NCI-H748 (cell line): ENCODE measurements around the gene PPL.

ENCODE experiments used
- DNase-seq: peaks from one replicate; lab custom pipeline; 2025; ENCODE audit not compliant: unreplicated experiment; lab: John Stamatoyannopoulos, UW

Gene PPL

DNA sequence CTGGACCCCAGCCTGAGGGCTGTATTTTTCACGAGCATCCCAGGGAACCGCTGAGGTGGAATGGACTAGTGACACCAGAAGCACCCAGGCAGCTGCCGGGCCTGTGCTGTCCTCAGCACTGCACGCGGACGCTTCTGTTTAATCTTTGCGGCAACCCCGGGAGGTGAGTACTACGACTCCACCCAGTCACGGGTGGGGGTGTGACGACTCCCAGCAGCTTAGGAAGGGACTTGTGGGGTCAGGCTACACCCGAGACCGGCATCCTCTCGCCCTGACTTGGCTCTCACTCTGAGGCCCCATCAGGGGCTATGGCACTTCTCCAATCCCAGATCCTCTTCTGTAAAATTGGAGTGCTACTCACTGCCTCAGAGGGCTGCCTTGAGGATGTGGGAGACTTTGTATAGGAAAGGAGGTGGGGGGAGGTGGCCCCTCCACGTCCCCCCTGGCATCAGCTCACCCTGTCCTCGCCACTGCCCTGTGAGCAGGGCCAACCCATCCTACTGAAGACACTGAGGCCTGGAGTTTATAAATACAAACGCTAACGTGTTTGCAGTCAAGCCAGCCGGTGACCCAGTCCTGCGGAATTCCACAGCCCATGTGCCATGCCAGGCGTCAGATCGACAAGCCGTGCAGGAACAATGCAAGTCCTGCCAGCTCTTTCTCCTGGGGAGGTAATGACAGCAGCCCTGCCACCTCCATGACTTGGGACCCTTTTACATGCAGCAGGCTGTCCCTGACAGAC, 44.4 kb downstream of the PPL start:
- no peak for DNase-seq

- DNase-seq = no peak
These were observed 45.1 kb downstream of the PPL start for GRCh38 chr16:4891886-4892216.

- DNase-seq = no peak
These were observed 45.7 kb downstream of the PPL start for GRCh38 chr16:4891097-4891885.

DNA sequence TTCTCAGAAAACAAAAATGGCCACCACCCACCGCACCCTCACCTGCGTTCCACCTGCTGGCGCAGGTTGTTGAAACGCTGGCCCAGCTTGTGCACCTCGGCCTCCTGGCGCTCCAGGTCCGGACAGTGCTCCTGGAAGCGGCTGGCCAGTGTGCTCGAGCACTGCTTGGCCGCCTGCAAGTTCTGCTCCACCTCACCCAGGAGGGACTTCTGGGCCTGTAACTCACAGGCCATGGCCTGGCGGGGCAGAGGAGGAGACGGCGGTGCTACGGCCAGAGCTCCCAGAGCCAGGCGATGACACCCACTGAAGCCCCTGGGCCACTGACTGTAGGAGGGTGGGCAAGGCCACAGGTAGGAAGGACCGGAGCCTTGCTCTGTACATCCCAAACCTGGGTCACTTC, 46.3 kb downstream of the PPL start:
- DNase-seq = no peak

DNA sequence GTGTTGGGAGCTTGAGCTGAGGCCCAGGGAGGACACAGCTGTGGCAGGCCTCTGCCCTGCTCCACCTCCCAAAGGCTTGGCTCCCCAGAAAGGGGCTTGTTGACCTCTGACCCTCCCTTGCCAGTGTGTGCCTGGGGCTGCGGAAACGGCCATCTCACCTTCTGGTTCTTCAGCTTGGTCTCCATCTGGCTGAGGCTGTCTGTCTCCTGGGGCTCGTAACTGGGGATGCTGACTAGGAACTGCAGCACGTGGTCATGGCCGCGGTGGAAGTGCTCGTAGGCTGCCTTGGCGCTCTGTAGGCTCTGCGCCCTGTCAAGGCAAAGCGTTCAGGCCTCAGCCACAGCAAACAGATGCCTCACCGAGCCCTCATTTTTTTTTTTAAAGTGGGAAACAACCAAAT, 46.9 kb downstream of the PPL start:
- DNase-seq = no peak

DNA sequence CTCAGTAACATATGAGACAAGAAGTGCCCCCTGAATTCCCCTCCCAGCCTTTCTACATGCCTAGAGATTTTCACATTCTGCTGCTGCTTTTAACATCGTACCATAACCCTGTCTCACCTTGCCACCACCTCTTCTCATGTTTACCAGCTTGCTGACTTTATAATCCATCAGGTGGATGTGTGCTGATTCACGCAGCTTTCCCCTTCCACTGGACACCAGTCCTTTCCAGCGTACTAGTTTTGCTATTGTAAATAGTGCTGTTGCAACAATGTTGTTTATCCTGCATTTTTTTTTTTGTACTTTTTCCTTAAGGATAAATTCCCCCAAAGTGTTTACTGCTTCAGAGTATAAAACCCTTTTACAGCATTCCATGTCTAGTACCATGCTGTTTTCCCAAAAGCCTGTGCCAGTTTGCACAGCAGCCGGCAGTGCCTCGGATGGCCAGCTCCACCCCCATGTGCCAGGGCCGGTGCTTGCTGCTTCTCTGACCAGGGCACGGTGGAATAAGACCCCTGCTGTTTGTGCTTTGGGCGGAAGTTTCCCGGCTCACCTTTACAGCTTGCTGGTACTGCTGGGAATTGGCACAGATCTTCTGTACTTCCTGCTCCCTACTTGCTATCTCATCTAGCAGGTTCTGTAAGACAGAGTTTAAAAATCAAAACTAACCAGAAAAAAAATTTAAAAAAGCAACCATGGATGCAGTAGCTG, 48.4 kb downstream of the PPL start:
- no peak for DNase-seq

GRCh38 chr16:4886151-4886550, 50.8 kb downstream of the PPL start:
- no peak for DNase-seq

DNA sequence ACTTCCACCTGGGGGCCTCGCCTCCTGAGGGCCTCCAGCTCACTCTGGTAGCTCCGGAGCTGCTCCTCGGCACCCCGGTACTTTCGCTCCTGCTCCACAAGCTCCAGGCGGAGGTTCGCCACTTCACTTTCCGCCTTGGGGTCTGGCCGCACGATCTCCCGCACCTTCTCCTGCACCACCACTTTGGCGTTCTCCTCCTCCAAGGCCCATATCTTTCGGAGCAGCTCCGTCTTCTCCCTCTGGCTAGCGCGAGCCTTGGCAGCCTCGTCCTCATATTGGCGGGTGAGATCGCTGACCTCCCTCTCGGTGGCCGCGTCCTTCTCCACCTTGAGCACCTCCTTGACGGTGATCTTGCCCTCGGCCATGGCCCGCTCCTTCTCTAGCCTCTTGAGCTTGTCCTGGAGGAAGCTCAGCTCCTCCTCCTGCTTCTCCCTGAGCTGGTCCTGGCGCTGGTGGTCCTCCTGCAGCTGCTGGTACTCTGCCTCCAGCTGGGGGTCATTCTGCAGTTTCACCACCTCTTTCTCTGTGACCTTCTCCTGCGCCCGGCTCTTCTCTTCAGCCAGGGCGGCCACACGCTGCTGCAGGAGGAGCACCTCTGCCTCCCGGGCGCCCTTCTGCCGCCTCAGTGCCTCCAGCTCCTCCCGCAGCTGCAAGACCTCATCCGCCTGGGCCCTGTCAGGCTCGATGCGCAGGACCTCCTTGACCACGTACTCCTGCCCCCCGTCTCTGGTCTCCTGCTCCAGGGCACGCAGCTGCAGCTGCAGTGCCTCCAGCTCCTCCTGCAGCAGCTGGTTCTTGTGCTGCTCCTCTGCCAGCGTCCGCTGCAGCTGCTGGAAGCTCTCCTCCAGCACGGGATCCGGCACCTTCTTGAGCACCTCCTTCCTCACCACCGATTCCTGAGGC, 51.7 kb downstream of the PPL start:
- DNase-seq = no peak

- no peak for DNase-seq
These were observed 52.7 kb downstream of the PPL start for GRCh38 chr16:4884209-4884608.

DNA sequence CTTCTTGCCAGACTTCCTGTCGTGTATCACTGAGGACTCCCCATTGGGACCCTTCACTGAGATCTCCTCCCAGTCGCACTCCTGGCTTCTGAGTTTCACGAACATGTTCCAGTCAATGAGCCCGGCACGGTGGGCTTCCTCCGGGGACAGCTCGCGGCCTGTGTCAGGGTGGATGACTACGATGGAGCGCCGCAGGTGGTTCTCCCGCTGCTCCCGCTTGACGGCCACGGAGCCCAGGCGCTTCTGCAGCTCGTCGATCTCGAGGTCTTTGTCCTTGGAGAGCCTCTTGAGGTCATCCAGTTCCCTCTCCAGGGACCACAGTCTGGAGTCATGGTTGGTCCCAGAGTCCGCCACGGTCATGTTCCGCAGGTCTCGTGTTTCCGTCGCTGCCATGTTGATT, 53.4 kb downstream of the PPL start:
- DNase-seq = no peak

- no peak for DNase-seq
These were observed 54.2 kb downstream of the PPL start for GRCh38 chr16:4882633-4883285.

DNA sequence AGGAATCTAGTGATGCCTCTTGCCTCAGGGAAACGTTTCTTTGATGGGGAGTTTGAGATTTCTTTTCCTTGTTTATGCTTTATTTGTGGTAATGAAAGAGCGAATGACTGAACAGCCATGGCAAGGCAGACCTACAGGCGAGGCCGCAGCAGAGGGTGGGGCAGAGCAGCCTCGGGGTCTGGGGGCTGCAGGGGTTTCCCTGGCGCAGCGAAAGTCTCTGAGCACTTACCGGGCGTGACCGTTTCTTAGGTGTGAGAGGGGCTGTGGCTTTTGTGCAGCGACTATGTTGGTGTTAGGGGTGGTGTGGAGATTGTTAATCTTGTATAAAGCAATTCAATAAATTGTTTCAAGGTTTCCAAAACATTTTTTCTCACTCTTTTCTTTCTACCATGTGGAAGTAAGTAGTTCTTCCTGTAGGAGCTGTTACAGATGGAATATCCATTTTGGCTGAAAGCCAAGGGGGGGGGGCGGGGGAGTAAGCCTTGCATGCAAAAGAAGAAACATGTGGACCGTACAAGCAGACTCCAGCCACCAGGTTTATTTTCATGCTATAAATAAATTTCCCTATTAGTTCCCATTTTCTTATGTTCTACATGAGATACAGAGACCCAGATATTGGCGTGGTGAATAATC, 54.8 kb downstream of the PPL start:
- DNase-seq = no peak

DNA sequence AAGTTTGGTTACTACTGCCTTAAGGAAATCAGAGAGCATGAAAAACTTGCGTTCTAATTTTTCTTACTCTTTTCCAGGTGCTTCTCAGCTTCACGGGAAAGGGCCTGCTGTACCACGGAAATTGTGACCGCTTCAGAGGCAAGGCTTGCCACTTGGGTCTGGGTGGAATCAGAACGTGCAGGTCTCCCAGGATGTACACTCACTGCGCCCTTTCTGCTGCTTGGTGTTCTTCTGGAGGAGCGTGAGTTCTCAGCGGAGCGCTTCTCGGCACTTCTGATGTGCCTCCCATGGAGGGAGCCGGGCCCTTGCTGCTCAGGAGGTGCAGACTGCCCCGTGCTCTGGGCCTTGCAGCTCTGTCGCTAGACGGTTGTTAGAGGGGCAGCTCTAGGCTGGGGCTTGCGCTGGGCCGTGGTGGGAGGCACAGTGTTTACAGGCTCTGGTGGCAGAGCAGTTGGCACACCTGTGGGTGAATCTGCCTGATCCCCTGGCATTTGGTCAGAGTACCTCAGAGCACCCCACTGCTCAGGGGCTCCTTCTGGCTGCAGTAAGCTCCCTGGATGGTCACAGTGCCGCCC, 56.9 kb downstream of the PPL start:
- no peak for DNase-seq

DNA sequence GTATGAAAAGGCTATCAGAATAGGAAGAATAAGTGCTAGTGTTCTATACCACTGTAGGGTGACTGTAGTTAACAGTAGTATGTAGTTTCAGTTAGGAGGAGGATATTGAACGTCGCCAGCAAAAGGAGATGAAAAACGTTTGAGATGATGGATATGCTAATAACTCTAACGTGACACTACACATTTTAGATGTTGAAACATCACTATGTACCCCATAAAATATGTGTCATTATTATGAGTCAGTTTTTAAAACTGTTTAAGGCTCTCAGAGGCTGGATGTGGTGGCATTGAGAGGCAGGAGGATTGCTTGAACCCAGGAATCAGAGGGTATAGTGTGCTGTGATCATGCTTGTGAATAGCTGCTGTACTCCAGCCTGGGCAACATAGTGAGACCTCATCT, 57.9 kb downstream of the PPL start:
- no peak for DNase-seq

- no peak for DNase-seq
These were observed 59.6 kb downstream of the PPL start for GRCh38 chr16:4877380-4877685.

- DNase-seq = no peak
These were observed 60.1 kb downstream of the PPL start for GRCh38 chr16:4876646-4877379.

DNA sequence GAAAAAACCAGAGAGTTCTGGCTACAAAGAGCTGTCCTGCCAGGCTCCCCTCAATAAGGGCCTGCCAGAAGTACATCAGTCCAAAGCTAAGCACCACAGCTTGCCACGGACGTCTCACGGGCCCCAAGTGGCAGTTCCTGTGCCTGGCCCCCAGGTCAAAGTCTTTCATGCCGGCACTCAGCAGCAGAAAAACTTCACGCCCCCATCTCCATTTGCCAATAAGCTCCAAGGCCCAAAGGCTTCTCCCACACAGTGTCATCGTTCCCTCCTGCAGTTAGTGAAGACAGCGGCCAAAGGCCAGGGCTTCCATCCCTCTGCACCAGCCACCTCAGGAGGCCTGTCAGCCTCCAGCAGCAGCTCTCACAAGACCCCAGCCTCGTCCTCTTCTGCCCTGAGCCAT, 62.3 kb downstream of the PPL start:
- DNase-seq = no peak

DNA sequence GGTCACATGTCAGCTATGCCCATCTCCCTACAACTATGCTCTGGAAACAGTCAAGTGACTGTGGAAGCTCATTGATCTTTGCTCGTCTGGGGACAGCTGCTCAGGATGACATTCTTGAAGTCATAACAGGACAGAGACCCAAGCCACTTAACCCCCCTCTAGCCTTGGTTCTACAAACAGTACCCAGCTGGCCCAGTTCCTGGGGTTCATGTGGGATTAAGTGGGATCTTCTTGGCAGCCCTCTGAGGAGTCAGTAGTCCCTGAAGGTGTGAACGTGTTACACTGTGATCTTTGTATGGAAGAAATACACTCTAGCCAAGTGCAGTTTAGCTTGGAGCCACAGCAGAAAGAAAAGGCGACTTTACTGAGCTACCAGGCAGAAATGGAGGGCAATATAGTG, 63.9 kb downstream of the PPL start:
- DNase-seq = no peak

DNA sequence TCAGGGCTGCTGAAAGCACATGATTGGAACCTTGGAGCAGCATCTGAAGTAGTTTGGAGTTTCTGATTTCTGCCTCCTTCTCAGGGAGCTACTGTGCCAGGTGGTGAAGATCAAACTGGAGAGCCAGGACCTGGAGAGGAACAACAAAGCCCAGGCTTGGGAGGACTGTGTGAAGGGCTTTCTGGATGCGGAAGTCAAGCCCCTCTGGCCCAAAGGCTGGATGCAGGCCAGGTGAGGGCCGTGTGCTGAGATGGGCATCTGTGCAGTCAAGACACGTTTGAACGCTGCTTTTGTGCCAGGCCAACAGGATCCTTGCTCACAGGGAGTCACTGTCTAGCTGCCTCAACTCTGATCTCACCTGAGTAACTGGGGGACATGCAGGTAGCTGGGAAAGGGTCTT, 65.9 kb downstream of the PPL start:
- DNase-seq = no peak
